Panc1 (cell line): ENCODE measurements around the gene HEATR5B. TPM values are rescaled to one million over a fixed set of nuclear protein-coding genes. Genes with fewer than 3 reads are reported as not detected.
"Not testable (repeated sequence)": the region's sequence is repeated elsewhere in the genome, so short reads cannot be mapped to it uniquely, and the experiment has no call there.

ENCODE experiments used
- ATAC-seq: fragments of 200-7000 bp; cut with Tn5 transposase; 2 replicates; pipeline ENCODE4 v1.9.1; 2020; ENCODE audit warnings: mild to moderate bottlenecking, moderate library complexity
- BruUV-seq: library from RNA; stranded (reverse); fragments of 400-500 nt; replicated peaks from 2 replicates; lab custom pipeline; 2021; lab: Mats Ljungman, UMichigan
- CTCF ChIA-PET: fragments of 300-600 bp; sonication (Branson Sonifier 250); formaldehyde crosslinking; loops from one replicate; lab custom pipeline; 2022; ENCODE audit warnings: antibody characterized with exemption; lab: Charles Lee
- POLR2A ChIA-PET: fragments of 300-600 bp; sonication (Branson Sonifier 250); formaldehyde crosslinking; loops from one replicate; lab custom pipeline; 2022; ENCODE audit warnings: antibody characterized with exemption; lab: Charles Lee
- DNase-seq: peaks from one replicate; pipeline ENCODE4 v3.0.0-alpha.2; 2010; ENCODE audit warnings: low read depth, low spot score
- H3K27ac ChIP-seq: 2 replicates; pipeline ENCODE4 v1.5.1; 2011; ENCODE audit warnings: mild to moderate bottlenecking, low read length, inconsistent platforms
- H3K27me3 ChIP-seq: fragments of 200-500 bp; sonication (Bioruptor generic); 2 replicates; pipeline ENCODE4 v1.6.0; 2014; ENCODE audit warnings: low read length, inconsistent platforms; ENCODE audit not compliant: control insufficient read depth, insufficient read depth
- H3K36me3 ChIP-seq: fragments of 200-500 bp; sonication (Bioruptor generic); 2 replicates; pipeline ENCODE4 v1.5.1; 2014; ENCODE audit warnings: inconsistent platforms, mild to moderate bottlenecking, low read length, moderate library complexity; ENCODE audit not compliant: control insufficient read depth, insufficient read depth
- H3K4me1 ChIP-seq: 2 replicates; pipeline ENCODE4 v1.5.1; 2011; ENCODE audit warnings: inconsistent platforms, mild to moderate bottlenecking, low read length, moderate library complexity; ENCODE audit not compliant: control insufficient read depth, insufficient read depth
- H3K4me3 ChIP-seq, 2 experiments: 2 replicates each; pipeline ENCODE4 v1.5.1; 2011 to 2012; ENCODE audit warnings: low read depth in 2 of 2, low read length in 2 of 2, mild to moderate bottlenecking in 2 of 2, inconsistent platforms in 1 of 2, moderate library complexity in 1 of 2
- H3K9me3 ChIP-seq: fragments of 200-500 bp; sonication (Bioruptor generic); 2 replicates; pipeline ENCODE4 v1.5.1; 2014; ENCODE audit warnings: low read depth, mild to moderate bottlenecking, inconsistent platforms, low read length, moderate library complexity; ENCODE audit not compliant: control insufficient read depth, insufficient read depth
- CTCF ChIP-seq: fragments of 450-650 bp; IDR thresholded peaks from 2 replicates; pipeline ENCODE4 v1.5.1; 2017; ENCODE audit warnings: mild to moderate bottlenecking
- POLR2AphosphoS5 ChIP-seq: IDR thresholded peaks from 2 replicates; pipeline ENCODE4 v1.6.1; 2012; ENCODE audit warnings: mild to moderate bottlenecking, low read depth, low read length, moderate library complexity
- REST ChIP-seq, 2 experiments: IDR thresholded peaks; 2 replicates each; pipeline ENCODE4 v1.6.1; 2011 to 2012; ENCODE audit warnings: low read depth in 2 of 2, control low read depth in 1 of 2, low read length in 1 of 2, mild to moderate bottlenecking in 1 of 2, moderate library complexity in 1 of 2; ENCODE audit not compliant: insufficient read depth in 1 of 2
- SIN3A ChIP-seq: IDR thresholded peaks from 2 replicates; pipeline ENCODE4 v1.6.1; 2012; ENCODE audit warnings: low read depth, mild to moderate bottlenecking, low read length, moderate library complexity, borderline replicate concordance; ENCODE audit not compliant: insufficient read depth
- TCF7L2 ChIP-seq: IDR thresholded peaks from 2 replicates; pipeline ENCODE4 v1.6.1; 2011; ENCODE audit warnings: mild to moderate bottlenecking, low read depth, low read length, inconsistent platforms
- in situ Hi-C: cut with HindIII; loops from 2 replicates; pipeline ENCODE4 v1.10.0; 2016; ENCODE audit warnings: low sequenced_read_pairs, low pct_unique_long_range_greater_than_20kb
- intact Hi-C: fragments of 100-400 bp; cut with micrococcal nuclease; formaldehyde crosslinking; loops from one replicate; pipeline ENCODE4 v1.10.0; 2022; ENCODE audit not compliant: unreplicated experiment
- total RNA-seq: library from RNA; stranded (reverse); gene quantifications from one replicate; pipeline ENCODE4 v1.2.1, GENCODE V29; 2021; ENCODE audit not compliant: unreplicated experiment

HEATR5B gene
- total RNA-seq, 1 experiment from 2014 or later = 13.6 TPM

GRCh38 chr2:36982467-36982866, 101.7 kb downstream of the HEATR5B start:
- in situ Hi-C loops (no loop called here), intact Hi-C loops (no loop called here)
- no TSS peak for BruUV-seq
- no peak for DNase-seq
- ATAC-seq = no peak
- no peaks in the 10 kb centered on the region for H3K27me3 ChIP-seq
- no peaks in the 10 kb centered on the region for H3K4me1 ChIP-seq
- no peaks in the 10 kb centered on the region for H3K9me3 ChIP-seq
- H3K4me3 ChIP-seq = no peak overlapping the region
- ChIA-PET POLR2A (no interaction called here), CTCF (no interaction called here)
- H3K36me3 ChIP-seq = no peaks in the 10 kb centered on the region
- no peak overlapping the region for H3K27ac ChIP-seq
- no peak for TF ChIP-seq SIN3A
- no peak for TF ChIP-seq TCF7L2
- TF ChIP-seq POLR2AphosphoS5 = no peak
- no peak for TF ChIP-seq REST (IDR thresholded peaks at IDR 0.05; ENCODE audit: insufficient read depth in 1 of 2, low read depth in 2 of 2, low read length in 1 of 2)
- TF ChIP-seq CTCF = no peak

- no peak overlapping the region for H3K27ac ChIP-seq
- TF ChIP-seq POLR2AphosphoS5 = no peak
- TF ChIP-seq CTCF = no peak
- no peak for TF ChIP-seq SIN3A
- no peak for TF ChIP-seq REST (IDR thresholded peaks at IDR 0.05; ENCODE audit: insufficient read depth in 1 of 2, low read depth in 2 of 2, low read length in 1 of 2)
- intact Hi-C loops = no loop called here
- DNase-seq (no peak), ATAC-seq (no peak)
- in situ Hi-C loops = no loop called here
- no peaks in the 10 kb centered on the region for H3K9me3 ChIP-seq
- H3K27me3 ChIP-seq = no peaks in the 10 kb centered on the region
- ChIA-PET CTCF (no interaction called here), POLR2A (no interaction called here)
- H3K4me3 ChIP-seq = no peak overlapping the region
- H3K4me1 ChIP-seq = no peaks in the 10 kb centered on the region
- TSS peak; percentile 30 for BruUV-seq
- no peaks in the 10 kb centered on the region for H3K36me3 ChIP-seq
Observed at GRCh38 chr2:36981911-36982310, 102.3 kb downstream of the HEATR5B start.

- in situ Hi-C loops, CTCF ChIA-PET, DNase-seq, H3K4me3 ChIP-seq, POLR2A ChIA-PET, H3K27ac ChIP-seq, H3K9me3 ChIP-seq, ATAC-seq, H3K4me1 ChIP-seq, H3K36me3 ChIP-seq, H3K27me3 ChIP-seq, intact Hi-C loops, BruUV-seq: not testable (repeated sequence)
Observed at GRCh38 chr2:36979007-36979406, 105.2 kb downstream of the HEATR5B start.
